HepG2 (cell line): Measurements from ENCODE around the gene RPTOR. TPM values are rescaled to one million over a fixed set of nuclear protein-coding genes. Genes with fewer than 3 reads are reported as not detected.

ENCODE experiments used
- HDAC1 ChIP-seq: sonication (generic); formaldehyde crosslinking; IDR thresholded peaks from 2 replicates; pipeline ENCODE4 v1.5.1; 2020; ENCODE audit warnings: mild to moderate bottlenecking, missing genetic modification reagents
- NCOA2 ChIP-seq: sonication (generic); formaldehyde crosslinking; IDR thresholded peaks from 2 replicates; pipeline ENCODE4 v1.8.0; 2022; ENCODE audit warnings: inconsistent platforms
- NCOR1 ChIP-seq: fragments of 200-600 bp; sonication (generic); IDR thresholded peaks from 2 replicates; pipeline ENCODE4 v1.7.0; 2017; ENCODE audit warnings: antibody characterized with exemption, low read length, borderline replicate concordance
- SALL1 ChIP-seq: sonication (generic); formaldehyde crosslinking; IDR thresholded peaks from 2 replicates; pipeline ENCODE4 v1.8.0; 2022; ENCODE audit warnings: mild to moderate bottlenecking, missing genetic modification reagents
- SOX13 ChIP-seq, 3 experiments: fragments of 450-650 bp in 1 of 3; sonication (generic) in 1 of 3; formaldehyde crosslinking in 1 of 3; IDR thresholded peaks in 2 of 3; conservative IDR thresholded peaks in 1 of 3; 2 replicates each; pipeline versions ENCODE4 v1.5.0 to v1.6.1; 2016 to 2020; ENCODE audit warnings: antibody characterized with exemption in 1 of 3, mild to moderate bottlenecking in 1 of 3, missing compliant biosample characterization in 1 of 3, missing genetic modification reagents in 1 of 3, moderate library complexity in 1 of 3
- TCF7 ChIP-seq: sonication (generic); IDR thresholded peaks from 2 replicates; pipeline ENCODE4 v1.6.1; 2016; ENCODE audit warnings: antibody characterized with exemption, low read depth
- U2AF1 ChIP-seq: fragments of 200-400 bp; formaldehyde crosslinking; optimal IDR thresholded peaks from 2 replicates; pipeline ENCODE3; 2017; ENCODE audit warnings: mild to moderate bottlenecking, low read depth, low read length
- ZNF598 ChIP-seq: sonication (generic); formaldehyde crosslinking; IDR thresholded peaks from 2 replicates; pipeline ENCODE4 v1.5.1; 2020; ENCODE audit warnings: mild to moderate bottlenecking, missing genetic modification reagents, borderline replicate concordance
- polyA plus RNA-seq, 8 experiments: library from polyadenylated mRNA; depleted of rRNA in 3 of 8; stranded (reverse) in 7 of 8; unstranded in 1 of 8; fragments of >200 nt; fragmentation: Illumina TruSeq in 4 of 8; extraction: Trizol in 4 of 8; gene quantifications; 2 replicates each; pipeline versions ENCODE4 v1.2.1 to v1.2.3, GENCODE V29; 2011 to 2016; ENCODE audit warnings: low read depth in 4 of 8, missing spikeins in 1 of 8, mixed read lengths in 1 of 8; ENCODE audit not compliant: insufficient read depth in 1 of 8
- total RNA-seq, 5 experiments: library from RNA; depleted of rRNA; stranded (reverse); fragments of >200 nt; fragmentation: Illumina TruSeq; extraction: Trizol; gene quantifications; 2 replicates each; pipeline ENCODE4 v1.2.3, GENCODE V29; 2016; ENCODE audit warnings: low read depth in 1 of 5
- TF ChIP-seq, protein P1 (sequence below): IDR thresholded peaks from 2 replicates; pipeline ENCODE4 v1.4.0; 2020; ENCODE audit warnings: mild to moderate bottlenecking, missing genetic modification reagents
- TF ChIP-seq, protein P2 (sequence below): sonication (generic); formaldehyde crosslinking; IDR thresholded peaks from 2 replicates; pipeline ENCODE4 v1.4.0; 2020; ENCODE audit warnings: missing genetic modification reagents
- TF ChIP-seq, protein P3 (sequence below): sonication (generic); formaldehyde crosslinking; IDR thresholded peaks from 2 replicates; pipeline ENCODE4 v1.4.0; 2020; ENCODE audit warnings: missing genetic modification reagents

The RPTOR gene
- total and polyA plus RNA-seq, 2 of the 13 experiments (the other 11 are each of a cell fraction or from before 2014, with no cell fraction given): 6.6 to 25.3 TPM

- TF ChIP-seq, protein P1, sequence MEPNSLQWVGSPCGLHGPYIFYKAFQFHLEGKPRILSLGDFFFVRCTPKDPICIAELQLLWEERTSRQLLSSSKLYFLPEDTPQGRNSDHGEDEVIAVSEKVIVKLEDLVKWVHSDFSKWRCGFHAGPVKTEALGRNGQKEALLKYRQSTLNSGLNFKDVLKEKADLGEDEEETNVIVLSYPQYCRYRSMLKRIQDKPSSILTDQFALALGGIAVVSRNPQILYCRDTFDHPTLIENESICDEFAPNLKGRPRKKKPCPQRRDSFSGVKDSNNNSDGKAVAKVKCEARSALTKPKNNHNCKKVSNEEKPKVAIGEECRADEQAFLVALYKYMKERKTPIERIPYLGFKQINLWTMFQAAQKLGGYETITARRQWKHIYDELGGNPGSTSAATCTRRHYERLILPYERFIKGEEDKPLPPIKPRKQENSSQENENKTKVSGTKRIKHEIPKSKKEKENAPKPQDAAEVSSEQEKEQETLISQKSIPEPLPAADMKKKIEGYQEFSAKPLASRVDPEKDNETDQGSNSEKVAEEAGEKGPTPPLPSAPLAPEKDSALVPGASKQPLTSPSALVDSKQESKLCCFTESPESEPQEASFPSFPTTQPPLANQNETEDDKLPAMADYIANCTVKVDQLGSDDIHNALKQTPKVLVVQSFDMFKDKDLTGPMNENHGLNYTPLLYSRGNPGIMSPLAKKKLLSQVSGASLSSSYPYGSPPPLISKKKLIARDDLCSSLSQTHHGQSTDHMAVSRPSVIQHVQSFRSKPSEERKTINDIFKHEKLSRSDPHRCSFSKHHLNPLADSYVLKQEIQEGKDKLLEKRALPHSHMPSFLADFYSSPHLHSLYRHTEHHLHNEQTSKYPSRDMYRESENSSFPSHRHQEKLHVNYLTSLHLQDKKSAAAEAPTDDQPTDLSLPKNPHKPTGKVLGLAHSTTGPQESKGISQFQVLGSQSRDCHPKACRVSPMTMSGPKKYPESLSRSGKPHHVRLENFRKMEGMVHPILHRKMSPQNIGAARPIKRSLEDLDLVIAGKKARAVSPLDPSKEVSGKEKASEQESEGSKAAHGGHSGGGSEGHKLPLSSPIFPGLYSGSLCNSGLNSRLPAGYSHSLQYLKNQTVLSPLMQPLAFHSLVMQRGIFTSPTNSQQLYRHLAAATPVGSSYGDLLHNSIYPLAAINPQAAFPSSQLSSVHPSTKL (CRISPR knock-in tag): 0 out of 2 replicates have a peak, but pooled peaks have one; percentile 40
- TF ChIP-seq NCOA2 (CRISPR knock-in tag): 0 out of 2 replicates have a peak, but pooled peaks have one; percentile 28
- TF ChIP-seq, protein P2, sequence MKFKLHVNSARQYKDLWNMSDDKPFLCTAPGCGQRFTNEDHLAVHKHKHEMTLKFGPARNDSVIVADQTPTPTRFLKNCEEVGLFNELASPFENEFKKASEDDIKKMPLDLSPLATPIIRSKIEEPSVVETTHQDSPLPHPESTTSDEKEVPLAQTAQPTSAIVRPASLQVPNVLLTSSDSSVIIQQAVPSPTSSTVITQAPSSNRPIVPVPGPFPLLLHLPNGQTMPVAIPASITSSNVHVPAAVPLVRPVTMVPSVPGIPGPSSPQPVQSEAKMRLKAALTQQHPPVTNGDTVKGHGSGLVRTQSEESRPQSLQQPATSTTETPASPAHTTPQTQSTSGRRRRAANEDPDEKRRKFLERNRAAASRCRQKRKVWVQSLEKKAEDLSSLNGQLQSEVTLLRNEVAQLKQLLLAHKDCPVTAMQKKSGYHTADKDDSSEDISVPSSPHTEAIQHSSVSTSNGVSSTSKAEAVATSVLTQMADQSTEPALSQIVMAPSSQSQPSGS: peak; percentile 22; the same call in 1 of the 2 replicates
- no peak for TF ChIP-seq HDAC1 (CRISPR knock-in tag)
- TF ChIP-seq, protein P3, sequence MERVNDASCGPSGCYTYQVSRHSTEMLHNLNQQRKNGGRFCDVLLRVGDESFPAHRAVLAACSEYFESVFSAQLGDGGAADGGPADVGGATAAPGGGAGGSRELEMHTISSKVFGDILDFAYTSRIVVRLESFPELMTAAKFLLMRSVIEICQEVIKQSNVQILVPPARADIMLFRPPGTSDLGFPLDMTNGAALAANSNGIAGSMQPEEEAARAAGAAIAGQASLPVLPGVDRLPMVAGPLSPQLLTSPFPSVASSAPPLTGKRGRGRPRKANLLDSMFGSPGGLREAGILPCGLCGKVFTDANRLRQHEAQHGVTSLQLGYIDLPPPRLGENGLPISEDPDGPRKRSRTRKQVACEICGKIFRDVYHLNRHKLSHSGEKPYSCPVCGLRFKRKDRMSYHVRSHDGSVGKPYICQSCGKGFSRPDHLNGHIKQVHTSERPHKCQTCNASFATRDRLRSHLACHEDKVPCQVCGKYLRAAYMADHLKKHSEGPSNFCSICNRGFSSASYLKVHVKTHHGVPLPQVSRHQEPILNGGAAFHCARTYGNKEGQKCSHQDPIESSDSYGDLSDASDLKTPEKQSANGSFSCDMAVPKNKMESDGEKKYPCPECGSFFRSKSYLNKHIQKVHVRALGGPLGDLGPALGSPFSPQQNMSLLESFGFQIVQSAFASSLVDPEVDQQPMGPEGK (CRISPR knock-in tag): 0 out of 2 replicates have a peak, but pooled peaks have one; percentile 10
- no peak for TF ChIP-seq ZNF598
- peak; percentile 83 for TF ChIP-seq TCF7
- TF ChIP-seq SOX13 (IDR thresholded peaks at IDR 0.05): no peak
- peak in 1 of 2 experiments; percentile 74; a peak in 2 of 4 replicates for TF ChIP-seq SOX13 (CRISPR knock-in tag; conservative IDR thresholded peaks at IDR 0.05 in 1 of 2, IDR thresholded peaks at IDR 0.05 in 1 of 2)
- no peak for TF ChIP-seq U2AF1
- TF ChIP-seq NCOR1: peak; percentile 50; the same call in 1 of the 2 replicates
- TF ChIP-seq SALL1 (CRISPR knock-in tag): 0 out of 2 replicates have a peak, but pooled peaks have one; percentile 22
Measured at GRCh38 chr17:80632046-80632581, 87.5 kb downstream of the RPTOR start (continued).
